RWPE2 (cell line): Measurements from ENCODE around the gene HOXD4.

Experiments used
- ATAC-seq: fragments of 200-7000 bp; cut with Tn5 transposase; 3 replicates; pipeline ENCODE4 v1.9.1; 2021; ENCODE audit warnings: low read depth
- DNase-seq: peaks from one replicate; pipeline ENCODE4 v3.0.0-alpha.2; 2020; ENCODE audit warnings: low spot score
- H3K27ac ChIP-seq: fragments of 450-650 bp; 2 replicates; pipeline ENCODE4 v1.5.1; 2017; ENCODE audit warnings: mild to moderate bottlenecking; ENCODE audit not compliant: poor library complexity, severe bottlenecking
- H3K27me3 ChIP-seq: fragments of 250-450 bp; sonication (Bioruptor Pico); 2 replicates; pipeline ENCODE4 v1.5.1; 2021; ENCODE audit warnings: mild to moderate bottlenecking, moderate library complexity; ENCODE audit not compliant: insufficient read depth, poor library complexity, severe bottlenecking
- H3K36me3 ChIP-seq: fragments of 250-450 bp; sonication (Bioruptor Pico); 2 replicates; pipeline ENCODE4 v1.5.1; 2020; ENCODE audit warnings: low read depth, mild to moderate bottlenecking, moderate library complexity
- H3K4me1 ChIP-seq: fragments of 250-450 bp; sonication (Bioruptor Pico); 2 replicates; pipeline ENCODE4 v1.5.1; 2021; ENCODE audit warnings: mild to moderate bottlenecking, moderate library complexity; ENCODE audit not compliant: insufficient read depth, poor library complexity, severe bottlenecking
- H3K4me3 ChIP-seq: fragments of 250-450 bp; sonication (Bioruptor Pico); 2 replicates; pipeline ENCODE4 v1.5.1; 2021; ENCODE audit warnings: mild to moderate bottlenecking, moderate library complexity; ENCODE audit not compliant: severe bottlenecking
- H3K9me3 ChIP-seq: fragments of 250-450 bp; sonication (Bioruptor Pico); 2 replicates; pipeline ENCODE4 v1.5.1; 2021; ENCODE audit warnings: mild to moderate bottlenecking, moderate library complexity; ENCODE audit not compliant: severe bottlenecking
- CTCF ChIP-seq: fragments of 450-650 bp; IDR thresholded peaks from one replicate; pipeline ENCODE4 v1.5.1; 2017; ENCODE audit warnings: mild to moderate bottlenecking, moderate library complexity; ENCODE audit not compliant: poor library complexity, severe bottlenecking

HOXD4 gene

DNA sequence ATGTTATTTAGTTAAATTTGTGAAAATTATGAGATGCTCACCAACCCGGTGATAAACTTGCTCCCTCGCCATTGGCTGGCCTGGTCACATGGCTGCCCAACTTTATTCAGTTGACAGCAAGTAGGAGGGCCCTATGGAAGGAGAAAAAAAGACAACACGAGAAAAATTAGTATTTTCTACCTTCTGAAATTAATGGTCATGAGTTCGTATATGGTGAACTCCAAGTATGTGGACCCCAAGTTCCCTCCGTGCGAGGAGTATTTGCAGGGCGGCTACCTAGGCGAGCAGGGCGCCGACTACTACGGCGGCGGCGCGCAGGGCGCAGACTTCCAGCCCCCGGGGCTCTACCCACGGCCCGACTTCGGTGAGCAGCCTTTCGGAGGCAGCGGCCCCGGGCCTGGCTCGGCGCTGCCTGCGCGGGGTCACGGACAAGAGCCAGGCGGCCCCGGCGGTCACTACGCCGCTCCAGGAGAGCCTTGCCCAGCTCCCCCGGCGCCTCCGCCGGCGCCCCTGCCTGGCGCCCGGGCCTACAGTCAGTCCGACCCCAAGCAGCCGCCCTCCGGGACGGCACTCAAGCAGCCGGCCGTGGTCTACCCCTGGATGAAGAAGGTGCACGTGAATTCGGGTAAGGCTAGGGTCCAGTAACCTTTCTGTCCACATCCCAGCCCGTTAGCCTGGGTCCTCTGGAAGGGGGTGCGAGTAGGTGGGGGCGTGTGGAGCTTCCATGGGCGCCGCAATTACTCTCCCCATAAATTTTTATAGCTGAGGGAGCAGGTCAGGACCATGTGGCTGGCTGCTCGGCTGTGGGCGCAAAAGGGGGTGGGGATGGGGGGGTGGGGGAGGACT lies at the start of gene HOXD4:
HOXD4 (plus strand) TSS at position 109 of the 846 bp plus-strand sequence; CDS start at position 193, 84 bp downstream.
- no peaks in the 10 kb centered on the region for H3K27me3 ChIP-seq
- DNase-seq (peak; percentile 44), ATAC-seq (no peak)
- H3K4me3 ChIP-seq, result no peak within 1 kb of the TSS
- H3K4me1 ChIP-seq, result no peaks in the 10 kb centered on the region
- H3K36me3 ChIP-seq, result no peaks in the 10 kb centered on the region
- H3K27ac ChIP-seq, result no peak within 1 kb of the TSS
- no peak for TF ChIP-seq CTCF
- H3K9me3 ChIP-seq, result no peaks in the 10 kb centered on the region

- Histone ChIP-seq H3K4me3 (no peak overlapping the region), H3K36me3 (no peaks in the 10 kb centered on the region), H3K27ac (no peak overlapping the region), H3K4me1 (no peaks in the 10 kb centered on the region), H3K9me3 (no peaks in the 10 kb centered on the region), H3K27me3 (peaks cover 16% of the 10 kb centered on the region)
- DNase-seq (no peak), ATAC-seq (no peak)
- no peak for TF ChIP-seq CTCF
These were observed 49.5 kb upstream of the HOXD4 start for GRCh38 chr2:176101842-176102241.

GRCh38 chr2:176102309-176102866 lies 49.0 kb upstream of the HOXD4 start:
- no peaks in the 10 kb centered on the region for H3K4me1 ChIP-seq
- DNase-seq (no peak), ATAC-seq (no peak)
- no peak for TF ChIP-seq CTCF
- H3K36me3 ChIP-seq, result no peaks in the 10 kb centered on the region
- H3K4me3 ChIP-seq, result no peak overlapping the region
- H3K27me3 ChIP-seq, result peaks cover 11% of the 10 kb centered on the region
- H3K9me3 ChIP-seq, result no peaks in the 10 kb centered on the region
- no peak overlapping the region for H3K27ac ChIP-seq

DNA sequence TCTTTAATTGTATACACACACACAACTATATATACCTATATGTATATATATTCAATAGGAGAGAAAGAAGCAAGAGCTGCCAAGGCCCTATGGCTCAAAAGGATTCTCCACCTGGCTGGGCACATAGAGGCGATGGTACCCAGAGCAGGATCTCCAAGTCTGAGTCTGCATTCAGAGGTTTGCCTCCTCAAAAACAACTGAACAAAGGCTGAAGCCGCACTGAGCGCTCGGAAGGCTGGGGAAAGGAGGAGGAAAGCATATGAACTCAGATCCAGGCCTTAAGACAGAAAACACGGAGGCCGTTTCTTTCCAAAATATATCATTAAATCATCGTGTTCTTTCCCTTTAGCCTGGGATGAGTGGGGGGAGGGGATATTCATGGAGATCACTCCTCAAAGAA lies 48.2 kb upstream of the HOXD4 start:
- H3K27ac ChIP-seq, result peak overlapping the region; percentile 95

More for the DNA sequence above, 48.2 kb upstream of the HOXD4 start:
- H3K4me3 ChIP-seq, result no peak overlapping the region
- H3K4me1 ChIP-seq, result no peaks in the 10 kb centered on the region
- ATAC-seq (no peak), DNase-seq (no peak)
- H3K27me3 ChIP-seq, result peaks cover 4% of the 10 kb centered on the region
- no peak for TF ChIP-seq CTCF
- no peaks in the 10 kb centered on the region for H3K9me3 ChIP-seq
- no peaks in the 10 kb centered on the region for H3K36me3 ChIP-seq
